OCI-M2 (cell line): ENCODE data around the gene SLC7A10.
"Not testable (repeated sequence)": the region's sequence is repeated elsewhere in the genome, so short reads cannot be mapped to it uniquely, and the experiment has no call there.

Experiments used
- DNase-seq: peaks from one replicate; lab custom pipeline; 2025; ENCODE audit not compliant: unreplicated experiment; lab: John Stamatoyannopoulos, UW

Gene SLC7A10

DNA sequence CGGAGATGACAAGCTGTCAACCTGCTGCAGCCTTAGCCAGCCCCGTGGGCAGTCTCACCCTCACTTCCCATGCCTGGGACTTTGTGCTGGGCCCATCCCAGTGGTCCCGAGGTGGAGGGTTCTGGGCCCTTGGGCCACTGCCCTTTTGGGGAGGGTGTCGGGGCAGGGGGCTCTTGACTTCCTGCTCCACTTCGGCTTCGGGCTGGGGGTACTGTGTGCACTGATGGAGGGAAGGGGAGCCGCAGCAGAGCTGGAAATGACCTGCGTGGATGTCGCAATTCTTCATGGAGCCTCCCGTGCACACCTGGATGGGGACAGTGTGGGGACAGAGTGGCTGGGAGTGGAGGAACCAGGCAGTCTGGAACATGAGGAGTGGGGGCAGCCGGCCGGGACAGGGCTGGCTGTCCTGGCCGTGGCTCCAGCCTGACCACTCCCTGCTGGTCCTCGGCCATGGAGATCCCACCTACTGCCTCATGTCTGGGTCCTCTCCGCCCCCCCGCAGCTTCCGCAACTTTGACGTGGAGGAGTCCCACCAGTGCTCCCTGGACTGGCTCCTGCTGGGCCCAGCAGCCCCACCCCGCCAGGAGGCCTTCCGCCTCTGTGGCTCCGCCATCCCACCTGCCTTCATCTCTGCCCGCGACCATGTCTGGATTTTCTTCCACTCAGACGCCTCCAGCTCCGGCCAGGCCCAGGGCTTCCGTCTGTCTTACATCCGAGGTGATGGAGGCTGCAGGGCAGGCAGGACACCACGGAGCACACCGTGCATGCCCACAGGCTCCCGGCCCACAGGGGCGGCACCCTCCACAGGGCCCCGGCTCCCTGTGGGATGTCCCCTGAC, 21.3 kb downstream of the SLC7A10 start:
- no peak for DNase-seq

DNA sequence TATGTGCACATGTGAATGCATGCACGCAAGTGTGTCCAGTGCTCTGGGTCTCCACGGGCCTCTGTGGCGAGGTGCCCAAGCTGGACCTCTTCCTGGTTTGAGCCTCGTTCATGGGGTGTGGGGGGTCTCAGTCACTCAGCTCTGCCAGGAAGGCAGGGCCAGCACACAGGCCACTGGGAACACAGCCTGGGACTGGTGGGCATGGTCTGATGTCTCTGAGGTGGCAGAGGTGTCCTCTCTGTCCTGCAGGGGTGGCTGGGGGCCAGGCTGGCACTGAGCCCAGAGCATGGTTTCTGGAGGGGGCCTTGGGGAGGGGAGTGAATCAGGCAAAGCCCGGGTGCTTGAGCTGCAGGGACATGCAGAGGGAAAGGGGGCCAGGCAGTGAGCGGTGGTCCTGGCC, 22.1 kb downstream of the SLC7A10 start:
- DNase-seq: no peak

GRCh38 chr19:33202546-33203507, 22.8 kb downstream of the SLC7A10 start:
- no peak for DNase-seq

GRCh38 chr19:33201886-33202545, 23.6 kb downstream of the SLC7A10 start:
- no peak for DNase-seq

DNA sequence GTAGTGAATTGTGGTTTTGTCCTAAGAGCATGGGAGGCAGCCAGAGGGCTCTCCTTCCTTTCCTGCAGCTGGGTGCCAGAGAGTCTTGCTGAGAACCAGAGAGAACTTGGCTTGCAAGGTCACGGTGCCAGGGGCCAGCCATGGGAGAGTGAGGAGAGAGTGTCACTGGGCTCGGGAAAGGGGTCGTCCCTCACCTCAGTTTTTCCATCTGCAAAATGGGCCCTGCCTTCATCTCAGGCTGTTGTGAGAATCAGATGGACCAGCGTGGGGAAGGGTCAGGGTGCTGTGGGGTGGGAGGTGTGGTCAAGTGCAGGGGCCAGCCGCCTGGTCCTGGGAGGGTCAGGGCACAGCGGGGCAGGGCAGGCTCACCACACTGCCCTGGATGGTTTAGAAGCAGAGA, 24.2 kb downstream of the SLC7A10 start:
- DNase-seq: no peak

GRCh38 chr19:33199441-33200265, 26.0 kb downstream of the SLC7A10 start:
- no peak for DNase-seq

GRCh38 chr19:33198169-33198568, 27.5 kb downstream of the SLC7A10 start:
- no peak for DNase-seq

GRCh38 chr19:33197591-33198000, 28.1 kb downstream of the SLC7A10 start:
- no peak for DNase-seq

DNA sequence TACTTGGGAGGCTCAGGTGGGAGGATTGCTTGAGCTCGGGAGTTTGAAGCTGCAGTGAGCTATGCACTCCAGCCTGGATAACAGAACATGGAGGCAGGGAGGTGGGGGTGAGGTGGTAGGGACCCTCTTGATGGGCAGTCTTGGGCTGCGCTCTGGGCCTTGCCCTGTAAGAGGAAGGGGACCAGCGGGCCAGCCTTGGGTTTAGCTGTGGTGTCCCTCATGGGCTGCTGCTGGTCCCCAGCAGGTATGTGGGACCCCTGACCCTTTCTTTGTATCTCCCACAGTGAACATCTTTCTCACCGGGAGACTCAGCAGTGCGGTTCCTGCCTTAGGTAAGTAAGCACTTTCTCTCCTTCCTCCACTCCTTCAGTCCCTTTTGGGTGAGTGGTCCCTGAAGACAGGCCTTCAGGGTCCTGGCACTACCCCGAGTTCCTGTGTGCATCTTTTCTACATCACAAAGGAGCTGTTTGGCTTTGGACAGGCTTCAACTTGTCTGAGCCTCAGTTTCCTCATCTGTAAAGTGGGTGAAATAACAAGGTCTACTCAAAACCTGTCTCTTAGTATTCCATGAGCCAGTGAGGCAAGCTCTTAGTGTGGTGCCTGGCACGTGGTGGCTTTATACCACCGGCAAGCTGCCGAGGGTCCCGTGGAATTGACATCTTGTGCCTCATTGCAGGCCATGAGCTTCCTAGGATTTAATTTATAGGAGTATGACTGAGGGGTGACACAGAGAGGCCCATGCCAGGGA, 29.0 kb downstream of the SLC7A10 start:
- DNase-seq: no peak

- DNase-seq: no peak
These were observed 29.9 kb downstream of the SLC7A10 start for GRCh38 chr19:33195645-33196347.

DNA sequence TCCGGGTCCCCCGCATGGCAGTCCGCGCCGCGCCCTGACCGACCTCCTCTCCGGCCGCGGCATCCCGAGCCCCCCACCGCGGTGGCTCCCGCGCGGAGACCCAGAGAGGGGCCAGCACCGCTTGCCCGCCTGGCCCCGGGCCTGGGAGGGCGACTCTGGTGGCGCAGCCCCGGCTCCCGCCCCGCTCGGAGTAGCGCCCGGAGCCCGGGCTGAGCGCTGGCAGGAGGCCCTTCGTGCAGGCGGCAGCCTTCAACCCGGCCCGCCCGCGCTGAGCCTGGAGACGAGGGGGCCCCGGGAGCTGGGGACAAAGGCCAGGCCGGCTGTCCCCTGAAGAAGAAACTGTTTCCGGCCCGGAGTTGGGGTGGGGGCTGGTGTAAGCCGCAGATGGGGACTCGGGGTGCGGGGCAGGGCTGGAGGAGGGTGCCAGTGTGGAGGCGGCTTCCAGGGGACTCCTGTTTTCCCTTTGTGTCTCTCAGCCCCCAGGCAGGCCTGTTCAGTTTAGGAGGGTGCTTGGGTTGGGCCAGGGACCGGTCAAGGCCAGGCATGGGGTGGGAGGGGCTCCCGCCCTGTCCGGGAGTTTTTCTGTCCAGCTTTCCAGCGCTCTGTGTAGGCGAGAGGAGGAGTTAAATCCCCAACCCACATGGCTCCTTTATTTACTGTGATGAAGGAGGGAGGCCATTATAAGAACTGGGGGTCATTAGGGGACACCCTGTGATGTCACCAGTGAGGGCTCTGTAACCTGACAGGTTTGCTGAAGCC, 30.6 kb downstream of the SLC7A10 start:
- no peak for DNase-seq

- no peak for DNase-seq
These were observed 31.1 kb downstream of the SLC7A10 start for GRCh38 chr19:33194532-33194885.

DNA sequence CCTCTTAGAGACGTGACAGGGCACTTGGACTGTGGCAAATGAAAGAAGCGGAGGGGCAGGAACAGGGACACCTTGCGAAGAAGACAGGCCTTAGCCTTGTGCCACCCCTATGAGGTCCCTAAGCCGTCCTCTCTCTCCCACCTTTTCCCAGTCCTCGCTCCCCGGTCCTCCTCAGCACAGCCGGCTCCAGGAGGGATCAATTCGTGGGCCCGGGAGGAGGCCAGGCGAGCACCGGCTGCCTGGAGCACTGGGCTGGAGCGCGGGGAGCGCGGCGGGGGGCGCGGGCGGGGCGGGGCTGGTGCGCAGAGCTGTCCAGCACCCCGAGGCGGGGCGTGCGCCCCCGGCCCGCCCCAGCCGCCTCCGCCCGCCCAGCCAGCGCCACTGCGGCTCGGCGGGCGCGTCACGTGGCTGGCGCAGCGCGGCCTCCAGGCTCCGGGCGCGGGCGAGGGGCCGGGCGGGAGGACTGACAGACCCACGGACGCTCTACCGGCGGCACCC, 31.7 kb downstream of the SLC7A10 start, which contains the start of gene LRP3:
TSS of gene LRP3 (plus strand) at position 466 of the 498 bp plus-strand sequence. CDS start 456 bp downstream, outside the sequence.
- DNase-seq: no peak

DNA sequence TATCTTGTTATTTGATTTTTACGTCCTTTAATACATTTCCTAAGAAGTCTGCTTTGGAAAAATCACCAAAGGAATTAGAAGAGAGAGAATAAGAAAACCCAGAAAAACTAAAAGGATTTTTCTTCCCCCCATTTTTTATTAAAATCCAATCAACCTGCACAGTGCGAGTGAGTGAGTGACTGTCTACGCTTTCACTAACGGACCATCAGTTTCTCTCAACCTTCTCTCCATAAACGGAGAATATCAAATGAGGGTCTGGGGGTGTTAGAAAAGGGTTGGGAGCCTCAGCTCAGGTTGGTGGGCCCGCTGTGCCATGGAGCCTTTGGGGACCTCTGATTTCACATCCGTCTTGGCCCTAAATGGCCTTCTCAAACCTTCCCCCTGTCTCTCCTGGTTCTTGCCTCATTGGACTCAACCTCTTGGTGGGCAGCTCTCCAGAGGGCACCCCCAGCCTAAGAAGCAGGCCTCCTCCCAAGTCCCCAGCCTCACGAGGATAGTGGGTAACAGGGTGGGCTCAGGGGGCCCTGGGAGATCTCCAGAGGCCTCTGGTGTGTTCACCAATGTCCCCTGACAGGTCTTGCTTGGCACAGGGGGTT, 32.3 kb downstream of the SLC7A10 start:
- DNase-seq: no peak

DNA sequence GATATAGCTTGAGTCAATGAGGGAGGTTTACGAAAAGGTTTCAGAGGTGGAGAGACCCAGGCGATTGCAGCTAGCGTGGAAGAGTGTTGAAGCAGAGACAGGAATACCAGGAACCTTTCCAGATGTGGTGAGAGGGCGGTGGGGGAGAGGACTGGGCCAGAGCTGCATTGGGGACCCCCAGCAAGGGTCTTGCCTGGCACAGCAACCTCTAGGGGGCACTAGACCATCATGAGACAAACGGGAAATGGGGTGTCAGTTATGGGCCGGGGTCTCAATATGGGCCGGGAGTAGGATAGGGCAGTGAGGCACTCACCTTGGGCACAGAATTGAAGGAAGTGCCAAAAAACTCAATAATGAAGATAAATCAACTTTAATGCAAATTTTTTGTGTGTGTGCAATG, 33.6 kb downstream of the SLC7A10 start:
- DNase-seq: no peak

GRCh38 chr19:33191501-33191900, 34.1 kb downstream of the SLC7A10 start:
- DNase-seq: no peak

DNA sequence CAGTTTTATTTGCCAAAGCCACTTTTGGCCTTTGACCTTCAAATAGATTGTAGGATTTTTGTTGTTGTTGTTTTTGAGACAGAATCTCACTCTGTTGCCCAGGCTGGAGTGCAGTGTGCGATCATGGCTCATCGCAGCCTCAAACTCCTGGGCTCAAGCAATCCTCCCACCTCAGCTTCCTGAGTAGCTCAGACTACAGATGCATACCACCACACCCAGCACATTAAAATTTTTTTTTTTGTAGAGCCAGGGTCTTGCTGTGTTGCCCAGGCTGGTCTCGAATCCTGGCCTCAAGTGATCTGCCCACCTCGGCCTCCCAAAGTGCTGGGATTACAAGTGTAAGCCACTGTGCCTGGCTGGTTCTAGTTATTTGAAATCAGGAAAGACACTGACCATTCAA, 34.6 kb downstream of the SLC7A10 start:
- not testable (repeated sequence) for DNase-seq

DNA sequence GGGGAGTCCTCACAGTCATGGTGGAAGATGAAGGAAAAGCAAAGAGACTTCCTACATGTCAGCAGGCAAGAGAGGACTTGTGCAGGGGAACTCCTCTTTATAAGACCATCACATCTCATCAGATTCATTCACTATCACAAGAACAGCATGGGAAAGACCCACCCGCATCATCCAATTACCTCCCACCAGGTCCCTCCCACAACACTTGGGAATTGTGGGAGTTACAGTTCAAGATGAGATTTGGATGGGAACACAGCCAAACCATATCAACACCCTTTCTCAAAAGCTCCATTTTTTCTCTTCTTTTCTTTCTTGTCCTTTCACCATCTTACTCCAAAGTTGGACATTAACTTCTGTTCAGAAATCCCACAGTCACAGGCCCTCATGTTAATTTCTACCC, 36.2 kb downstream of the SLC7A10 start:
- no peak for DNase-seq
